Neural cell (in vitro differentiated cells): ENCODE data around the gene CSPG4.

Experiments used
- EP300 ChIP-seq: fragments of 450-650 bp; conservative IDR thresholded peaks from 2 replicates; pipeline ENCODE4 v1.6.1; 2014; ENCODE audit warnings: antibody characterized with exemption, mild to moderate bottlenecking, moderate library complexity; ENCODE audit not compliant: poor library complexity, severe bottlenecking
- EZH2 ChIP-seq: fragments of 200-600, 300-800 bp; shearing (Covaris generic), sonication (generic); IDR thresholded peaks from 2 replicates; pipeline ENCODE4 v1.6.1; 2014; ENCODE audit warnings: antibody characterized with exemption, low read length, borderline replicate concordance, mild to moderate bottlenecking; ENCODE audit not compliant: insufficient read depth, poor library complexity, severe bottlenecking
- MXI1 ChIP-seq: fragments of 450-650 bp; conservative IDR thresholded peaks from 2 replicates; pipeline ENCODE4 v1.6.1; 2014; ENCODE audit warnings: antibody characterized with exemption, mild to moderate bottlenecking; ENCODE audit not compliant: poor library complexity, severe bottlenecking
- POLR2AphosphoS5 ChIP-seq: IDR thresholded peaks from 2 replicates; pipeline ENCODE4 v1.6.1; 2012
- RAD21 ChIP-seq: fragments of 450-650 bp; conservative IDR thresholded peaks from 2 replicates; pipeline ENCODE4 v1.6.1; 2014; ENCODE audit warnings: antibody characterized with exemption, mild to moderate bottlenecking, moderate library complexity
- SMC3 ChIP-seq: fragments of 450-650 bp; conservative IDR thresholded peaks from 2 replicates; pipeline ENCODE4 v1.6.1; 2014; ENCODE audit warnings: antibody characterized with exemption, mild to moderate bottlenecking, moderate library complexity; ENCODE audit not compliant: poor library complexity
- TAF1 ChIP-seq: IDR thresholded peaks from 2 replicates; pipeline ENCODE4 v1.6.1; 2012; ENCODE audit warnings: low read depth
- TF ChIP-seq, protein P1 (sequence below): fragments of 450-650 bp; IDR thresholded peaks from 2 replicates; pipeline ENCODE4 v1.5.1; 2014; ENCODE audit warnings: antibody characterized with exemption, mild to moderate bottlenecking, moderate library complexity; ENCODE audit not compliant: poor library complexity, severe bottlenecking
- TF ChIP-seq, protein P2 (sequence below): IDR thresholded peaks from 2 replicates; pipeline ENCODE4 v1.6.1; 2012; ENCODE audit warnings: borderline replicate concordance

DNA sequence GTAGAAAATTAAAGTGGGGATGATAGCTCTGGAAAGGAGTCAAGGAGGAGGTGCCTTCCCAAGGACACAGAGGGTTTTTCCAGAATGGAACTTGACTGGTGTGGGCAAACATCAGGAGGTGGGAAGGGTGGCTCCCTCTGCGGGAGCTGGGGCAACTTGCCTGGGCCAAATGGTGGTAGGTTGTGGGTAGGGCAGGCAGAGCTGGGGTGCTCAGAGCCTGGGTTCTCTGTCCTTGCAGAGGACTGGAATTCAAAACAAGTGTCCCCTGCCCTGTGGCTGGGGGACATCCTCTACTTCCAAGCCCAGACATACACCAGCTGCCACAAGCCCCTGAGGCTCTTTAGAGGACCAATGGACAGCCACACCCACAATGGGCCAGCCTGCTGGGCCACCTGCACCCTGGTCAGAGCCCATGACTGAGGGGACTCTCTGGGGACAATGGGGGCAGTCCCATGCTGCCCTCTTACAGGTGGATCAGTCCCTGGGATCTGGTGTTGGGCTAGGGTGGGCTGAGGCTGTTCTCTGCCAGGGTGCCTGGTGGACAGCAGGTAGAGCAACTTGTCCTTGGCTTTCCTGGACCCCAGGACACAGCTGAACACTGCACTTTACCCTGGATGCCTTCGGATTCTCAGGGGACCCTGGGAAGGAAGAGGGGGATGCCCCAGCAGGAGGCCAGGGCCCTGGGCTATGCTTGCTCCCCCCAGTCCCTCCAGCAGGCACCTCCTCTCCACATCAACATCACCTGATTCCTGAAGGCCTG lies 38.6 kb upstream of the CSPG4 start:
- TF ChIP-seq, protein P1, sequence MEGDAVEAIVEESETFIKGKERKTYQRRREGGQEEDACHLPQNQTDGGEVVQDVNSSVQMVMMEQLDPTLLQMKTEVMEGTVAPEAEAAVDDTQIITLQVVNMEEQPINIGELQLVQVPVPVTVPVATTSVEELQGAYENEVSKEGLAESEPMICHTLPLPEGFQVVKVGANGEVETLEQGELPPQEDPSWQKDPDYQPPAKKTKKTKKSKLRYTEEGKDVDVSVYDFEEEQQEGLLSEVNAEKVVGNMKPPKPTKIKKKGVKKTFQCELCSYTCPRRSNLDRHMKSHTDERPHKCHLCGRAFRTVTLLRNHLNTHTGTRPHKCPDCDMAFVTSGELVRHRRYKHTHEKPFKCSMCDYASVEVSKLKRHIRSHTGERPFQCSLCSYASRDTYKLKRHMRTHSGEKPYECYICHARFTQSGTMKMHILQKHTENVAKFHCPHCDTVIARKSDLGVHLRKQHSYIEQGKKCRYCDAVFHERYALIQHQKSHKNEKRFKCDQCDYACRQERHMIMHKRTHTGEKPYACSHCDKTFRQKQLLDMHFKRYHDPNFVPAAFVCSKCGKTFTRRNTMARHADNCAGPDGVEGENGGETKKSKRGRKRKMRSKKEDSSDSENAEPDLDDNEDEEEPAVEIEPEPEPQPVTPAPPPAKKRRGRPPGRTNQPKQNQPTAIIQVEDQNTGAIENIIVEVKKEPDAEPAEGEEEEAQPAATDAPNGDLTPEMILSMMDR = no peak
- TF ChIP-seq EZH2 = no peak
- TF ChIP-seq EP300 = no peak
- TF ChIP-seq MXI1 = no peak
- TF ChIP-seq, protein P2, sequence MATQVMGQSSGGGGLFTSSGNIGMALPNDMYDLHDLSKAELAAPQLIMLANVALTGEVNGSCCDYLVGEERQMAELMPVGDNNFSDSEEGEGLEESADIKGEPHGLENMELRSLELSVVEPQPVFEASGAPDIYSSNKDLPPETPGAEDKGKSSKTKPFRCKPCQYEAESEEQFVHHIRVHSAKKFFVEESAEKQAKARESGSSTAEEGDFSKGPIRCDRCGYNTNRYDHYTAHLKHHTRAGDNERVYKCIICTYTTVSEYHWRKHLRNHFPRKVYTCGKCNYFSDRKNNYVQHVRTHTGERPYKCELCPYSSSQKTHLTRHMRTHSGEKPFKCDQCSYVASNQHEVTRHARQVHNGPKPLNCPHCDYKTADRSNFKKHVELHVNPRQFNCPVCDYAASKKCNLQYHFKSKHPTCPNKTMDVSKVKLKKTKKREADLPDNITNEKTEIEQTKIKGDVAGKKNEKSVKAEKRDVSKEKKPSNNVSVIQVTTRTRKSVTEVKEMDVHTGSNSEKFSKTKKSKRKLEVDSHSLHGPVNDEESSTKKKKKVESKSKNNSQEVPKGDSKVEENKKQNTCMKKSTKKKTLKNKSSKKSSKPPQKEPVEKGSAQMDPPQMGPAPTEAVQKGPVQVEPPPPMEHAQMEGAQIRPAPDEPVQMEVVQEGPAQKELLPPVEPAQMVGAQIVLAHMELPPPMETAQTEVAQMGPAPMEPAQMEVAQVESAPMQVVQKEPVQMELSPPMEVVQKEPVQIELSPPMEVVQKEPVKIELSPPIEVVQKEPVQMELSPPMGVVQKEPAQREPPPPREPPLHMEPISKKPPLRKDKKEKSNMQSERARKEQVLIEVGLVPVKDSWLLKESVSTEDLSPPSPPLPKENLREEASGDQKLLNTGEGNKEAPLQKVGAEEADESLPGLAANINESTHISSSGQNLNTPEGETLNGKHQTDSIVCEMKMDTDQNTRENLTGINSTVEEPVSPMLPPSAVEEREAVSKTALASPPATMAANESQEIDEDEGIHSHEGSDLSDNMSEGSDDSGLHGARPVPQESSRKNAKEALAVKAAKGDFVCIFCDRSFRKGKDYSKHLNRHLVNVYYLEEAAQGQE = no peak
- TF ChIP-seq POLR2AphosphoS5 = no peak
- TF ChIP-seq RAD21 = no peak
- TF ChIP-seq TAF1 = no peak
- TF ChIP-seq SMC3 = no peak
